ENCODE measurements around the gene MFSD2B.

MFSD2B gene

DNA sequence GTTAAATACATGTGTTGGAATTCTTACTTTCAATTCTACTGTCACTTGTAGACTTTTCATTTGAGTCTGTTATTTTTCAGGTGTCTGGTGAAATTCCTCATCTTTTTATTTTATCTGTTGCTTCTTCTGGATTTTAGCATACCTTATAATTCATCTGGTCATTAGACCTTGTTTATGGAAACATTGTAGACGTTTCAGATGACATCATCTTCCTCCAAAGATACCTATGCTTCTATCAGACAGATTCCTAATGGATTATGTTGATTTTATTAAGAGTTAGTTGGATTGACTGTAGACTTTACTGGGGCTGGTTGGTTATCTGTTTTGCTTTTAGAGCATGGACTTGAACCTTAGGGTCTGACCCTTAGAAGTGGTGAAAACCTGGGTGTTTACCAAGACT is 15.3 kb upstream of the MFSD2B start:
- TF ChIP-seq, protein P1, sequence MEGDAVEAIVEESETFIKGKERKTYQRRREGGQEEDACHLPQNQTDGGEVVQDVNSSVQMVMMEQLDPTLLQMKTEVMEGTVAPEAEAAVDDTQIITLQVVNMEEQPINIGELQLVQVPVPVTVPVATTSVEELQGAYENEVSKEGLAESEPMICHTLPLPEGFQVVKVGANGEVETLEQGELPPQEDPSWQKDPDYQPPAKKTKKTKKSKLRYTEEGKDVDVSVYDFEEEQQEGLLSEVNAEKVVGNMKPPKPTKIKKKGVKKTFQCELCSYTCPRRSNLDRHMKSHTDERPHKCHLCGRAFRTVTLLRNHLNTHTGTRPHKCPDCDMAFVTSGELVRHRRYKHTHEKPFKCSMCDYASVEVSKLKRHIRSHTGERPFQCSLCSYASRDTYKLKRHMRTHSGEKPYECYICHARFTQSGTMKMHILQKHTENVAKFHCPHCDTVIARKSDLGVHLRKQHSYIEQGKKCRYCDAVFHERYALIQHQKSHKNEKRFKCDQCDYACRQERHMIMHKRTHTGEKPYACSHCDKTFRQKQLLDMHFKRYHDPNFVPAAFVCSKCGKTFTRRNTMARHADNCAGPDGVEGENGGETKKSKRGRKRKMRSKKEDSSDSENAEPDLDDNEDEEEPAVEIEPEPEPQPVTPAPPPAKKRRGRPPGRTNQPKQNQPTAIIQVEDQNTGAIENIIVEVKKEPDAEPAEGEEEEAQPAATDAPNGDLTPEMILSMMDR (conservative IDR thresholded peaks at IDR 0.05; ENCODE audit: control insufficient read depth, insufficient read depth, low read depth, low read length): no peak
- no peak overlapping the region for H3K4me3 ChIP-seq (ENCODE audit: control insufficient read depth, low read depth, low read length)
- DNase-seq (ENCODE audit: low read depth): no peak

DNA sequence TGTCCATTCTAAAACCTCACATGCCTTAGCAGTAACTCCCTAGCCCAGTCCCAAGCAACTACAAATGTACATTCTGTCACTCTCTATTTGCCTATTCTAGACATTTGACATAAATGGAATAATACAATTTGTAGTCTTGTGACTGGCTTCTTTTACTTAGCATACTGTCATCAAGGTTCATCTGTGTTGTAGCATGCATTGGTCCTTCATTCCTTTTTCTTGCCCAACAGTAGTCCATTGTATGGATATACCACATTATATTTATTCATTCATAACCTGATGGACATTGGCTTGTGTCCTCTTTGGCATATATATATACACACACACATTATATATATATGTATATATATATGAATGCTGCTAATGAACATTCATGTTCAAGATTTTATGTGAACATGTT is 2.2 kb upstream of the MFSD2B start:
- no peak overlapping the region for H3K4me3 ChIP-seq (ENCODE audit: control insufficient read depth, low read depth, low read length)
- TF ChIP-seq, protein P1 (conservative IDR thresholded peaks at IDR 0.05; ENCODE audit: control insufficient read depth, insufficient read depth, low read depth, low read length): no peak
- DNase-seq (ENCODE audit: low read depth): no peak

DNA sequence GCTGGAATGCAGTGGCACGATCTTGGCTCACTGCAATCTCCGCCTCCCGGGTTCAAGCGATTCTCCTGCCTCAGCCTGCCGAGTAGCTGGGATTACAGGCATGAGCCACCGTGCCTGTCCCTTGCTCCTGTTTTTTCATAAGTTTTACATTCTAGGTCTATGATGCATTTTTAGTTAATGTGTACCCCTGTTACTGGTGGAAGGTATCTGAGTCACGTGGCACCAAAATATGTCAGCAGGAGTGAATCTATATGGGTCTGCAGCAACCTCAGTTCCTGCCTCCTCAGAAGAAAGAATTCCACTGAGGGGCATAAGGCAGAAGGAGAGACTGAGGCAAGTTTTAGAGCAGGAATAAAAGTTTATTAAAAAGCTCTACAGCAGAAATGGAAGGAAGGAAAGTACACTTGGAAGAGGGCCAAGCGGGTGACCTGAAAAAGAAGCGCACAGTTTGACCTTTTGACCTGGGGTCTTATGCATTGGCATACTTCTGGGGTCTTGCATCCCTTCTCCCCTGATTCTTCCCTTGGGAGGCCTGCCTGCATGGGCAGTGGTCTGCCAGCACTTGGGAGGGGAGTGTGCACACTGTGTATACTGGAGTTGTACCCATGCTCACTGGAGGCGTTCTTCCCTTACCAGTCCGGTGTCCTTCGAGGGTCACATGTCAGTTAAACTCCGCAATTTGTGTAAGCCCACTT is 1.1 kb upstream of the MFSD2B start:
- TF ChIP-seq, protein P1 (conservative IDR thresholded peaks at IDR 0.05; ENCODE audit: control insufficient read depth, insufficient read depth, low read depth, low read length): no peak
- DNase-seq (ENCODE audit: low read depth): no peak
- no peak overlapping the region for H3K4me3 ChIP-seq (ENCODE audit: control insufficient read depth, low read depth, low read length)

DNA sequence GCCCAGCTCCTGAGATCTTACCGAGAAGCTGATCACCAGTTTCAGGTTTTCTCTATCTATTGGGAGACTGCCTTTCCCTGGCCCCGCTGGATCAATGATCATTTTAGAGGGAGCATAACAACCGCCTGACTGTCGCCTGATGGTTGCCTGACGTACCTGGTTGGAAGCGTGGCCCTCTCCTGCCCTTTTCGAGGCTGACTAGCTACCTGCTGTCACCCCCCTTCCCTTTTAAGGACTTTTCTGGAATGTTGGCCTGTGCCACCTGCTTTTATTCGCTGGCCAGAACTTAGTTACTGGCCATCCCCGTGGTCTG is 562 bp upstream of the MFSD2B start:
- TF ChIP-seq, protein P1 (conservative IDR thresholded peaks at IDR 0.05; ENCODE audit: control insufficient read depth, insufficient read depth, low read depth, low read length): no peak
- peak overlapping the region; percentile 40 for H3K4me3 ChIP-seq (ENCODE audit: control insufficient read depth, low read depth, low read length)
- DNase-seq (ENCODE audit: low read depth): no peak

DNA sequence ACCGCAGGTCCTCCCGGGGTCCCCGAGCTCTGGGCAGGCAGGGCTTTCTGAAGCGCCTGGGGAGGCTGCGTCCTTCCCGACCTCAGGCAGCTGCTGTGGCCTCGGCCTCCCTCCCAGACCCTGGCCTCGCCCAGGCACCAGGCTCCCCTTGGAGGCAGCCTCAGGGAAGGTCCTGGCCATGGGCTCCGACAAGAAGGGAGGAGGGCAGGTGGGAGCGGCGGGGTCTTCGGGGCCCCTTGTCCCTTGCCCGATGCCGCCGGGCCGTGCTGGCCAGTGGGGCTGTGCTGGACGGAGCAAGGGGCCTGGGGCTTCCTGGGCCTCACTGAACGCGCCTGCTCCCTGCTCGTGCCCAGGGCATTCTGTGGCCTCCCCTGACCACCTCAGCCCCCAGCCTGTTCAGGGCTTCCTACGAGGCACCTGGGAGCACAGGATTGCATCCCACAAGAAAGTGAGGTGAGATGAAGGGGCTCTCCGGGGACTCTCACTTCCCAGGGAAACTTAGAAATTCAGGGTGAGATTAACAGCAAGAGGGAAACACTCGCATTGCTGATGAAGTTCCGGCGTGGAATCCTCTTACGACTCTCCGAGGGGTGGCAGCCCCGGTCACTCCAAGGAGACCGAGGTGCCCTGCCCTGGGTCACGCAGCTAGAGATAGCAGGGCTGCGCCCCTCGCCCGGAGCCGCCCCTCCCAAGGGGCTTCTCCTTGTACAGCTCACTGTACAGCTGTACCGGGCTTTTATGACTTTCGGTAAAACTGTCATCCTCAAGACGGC is 778 bp downstream of the MFSD2B start:
- peak overlapping the region; percentile 40 for H3K4me3 ChIP-seq (ENCODE audit: control insufficient read depth, low read depth, low read length)
- TF ChIP-seq, protein P1 (conservative IDR thresholded peaks at IDR 0.05; ENCODE audit: control insufficient read depth, insufficient read depth, low read depth, low read length): no peak
- DNase-seq (ENCODE audit: low read depth): no peak

DNA sequence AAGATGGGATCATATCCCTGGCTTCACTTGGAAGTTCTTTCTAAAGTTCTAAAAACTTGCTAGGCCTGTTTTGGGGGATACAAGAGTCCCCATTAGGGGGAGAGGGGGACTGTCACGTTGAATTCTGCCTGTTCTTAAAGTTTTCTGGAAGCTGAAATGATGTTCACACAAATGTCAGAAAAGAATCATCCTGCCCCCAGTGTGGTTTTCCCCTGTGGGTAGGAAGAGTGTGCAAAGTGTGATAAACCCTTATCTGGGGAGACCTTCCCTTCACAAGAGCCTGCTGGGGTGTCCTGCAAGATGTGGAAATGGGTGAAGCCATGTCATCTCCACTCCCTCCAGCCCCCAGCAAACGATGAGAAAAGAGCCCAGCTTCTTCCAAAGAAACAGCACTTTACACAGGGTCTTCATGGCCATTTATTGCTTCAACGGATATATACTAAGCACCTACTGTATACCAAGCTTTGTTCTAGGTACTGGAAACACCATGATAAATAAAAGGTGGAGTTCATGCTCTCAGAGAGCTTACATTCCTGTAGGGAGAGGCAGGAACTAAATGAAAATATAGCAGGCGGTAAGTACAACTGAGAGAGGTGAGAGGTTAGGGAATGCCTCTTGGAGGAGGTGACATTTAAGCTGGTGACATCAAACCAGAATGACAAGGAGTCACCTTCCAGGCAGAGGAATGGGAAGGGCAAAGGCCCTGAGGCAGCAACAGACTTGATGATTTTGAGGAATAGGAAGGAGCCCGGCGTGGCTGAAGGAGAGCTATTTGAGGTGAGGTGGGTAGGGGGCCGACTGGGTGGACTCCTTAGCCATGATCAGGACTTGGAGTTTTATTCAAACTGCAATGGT is 1.6 kb downstream of the MFSD2B start:
- no peak for DNase-seq (ENCODE audit: low read depth)
- no peak overlapping the region for H3K4me3 ChIP-seq (ENCODE audit: control insufficient read depth, low read depth, low read length)
- TF ChIP-seq, protein P1 (conservative IDR thresholded peaks at IDR 0.05; ENCODE audit: control insufficient read depth, insufficient read depth, low read depth, low read length): no peak
